WERI-Rb-1 (cell line): ENCODE data around the gene CNTN5.

ENCODE experiments used
- DNase-seq: peaks from one replicate; pipeline ENCODE4 v3.0.0-alpha.2; 2020
- H3K27ac ChIP-seq: fragments of 250-450 bp; sonication (Bioruptor Pico); 2 replicates; pipeline ENCODE4 v1.5.1; 2020; ENCODE audit warnings: mild to moderate bottlenecking, moderate library complexity
- H3K27me3 ChIP-seq: fragments of 250-450 bp; sonication (Bioruptor Pico); 2 replicates; pipeline ENCODE4 v1.5.1; 2021; ENCODE audit warnings: mild to moderate bottlenecking, low read depth, moderate library complexity; ENCODE audit not compliant: insufficient read depth, severe bottlenecking
- H3K36me3 ChIP-seq: fragments of 250-450 bp; sonication (Bioruptor Pico); 2 replicates; pipeline ENCODE4 v1.5.1; 2020; ENCODE audit warnings: mild to moderate bottlenecking, moderate library complexity
- H3K4me3 ChIP-seq: 2 replicates; pipeline ENCODE4 v1.5.1; 2011; ENCODE audit warnings: low read depth, mild to moderate bottlenecking, control low read depth, low read length
- H3K9me3 ChIP-seq: fragments of 250-450 bp; sonication (Bioruptor Pico); 2 replicates; pipeline ENCODE4 v1.5.1; 2021; ENCODE audit warnings: mild to moderate bottlenecking, moderate library complexity; ENCODE audit not compliant: severe bottlenecking
- CTCF ChIP-seq: IDR thresholded peaks from 2 replicates; pipeline ENCODE4 v1.5.1; 2011; ENCODE audit warnings: low read depth, mild to moderate bottlenecking, control low read depth, inconsistent platforms, low read length

Gene CNTN5

DNA sequence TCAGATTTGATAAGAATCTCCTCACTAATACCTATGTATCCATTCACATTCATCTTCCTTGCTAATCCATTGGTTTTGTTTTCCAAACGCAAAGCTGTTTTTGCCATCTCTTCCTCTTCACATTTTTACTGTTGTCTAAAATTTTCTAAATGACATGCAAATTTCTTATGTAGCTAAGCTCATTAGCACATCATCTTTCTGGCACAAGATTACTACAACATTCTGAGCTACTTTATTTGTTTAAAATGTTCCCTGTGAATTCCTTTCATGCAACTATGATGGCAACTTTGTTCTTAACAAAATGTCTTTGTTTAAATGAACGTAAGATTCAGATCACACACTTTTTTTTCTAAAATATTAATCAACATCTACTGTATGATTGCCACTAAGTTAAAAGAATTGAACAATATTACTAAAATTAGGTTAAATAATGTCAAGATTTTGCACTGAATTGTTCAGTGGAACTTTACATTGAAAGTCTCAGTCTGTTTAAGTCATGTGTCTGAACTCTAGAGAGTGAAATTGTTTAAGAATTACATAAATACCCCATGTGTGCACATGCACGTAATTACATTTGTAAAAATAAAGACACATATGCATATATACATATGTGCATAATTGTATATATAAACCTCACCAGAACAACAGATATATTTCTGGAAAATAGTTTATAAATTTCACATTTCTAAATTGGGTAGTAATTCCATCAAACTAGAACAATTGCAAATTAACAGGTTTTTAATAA, 688.4 kb downstream of the CNTN5 start:
- no peak for TF ChIP-seq CTCF
- Histone ChIP-seq H3K9me3 (no peaks in the 10 kb centered on the region), H3K36me3 (no peaks in the 10 kb centered on the region)

DNA sequence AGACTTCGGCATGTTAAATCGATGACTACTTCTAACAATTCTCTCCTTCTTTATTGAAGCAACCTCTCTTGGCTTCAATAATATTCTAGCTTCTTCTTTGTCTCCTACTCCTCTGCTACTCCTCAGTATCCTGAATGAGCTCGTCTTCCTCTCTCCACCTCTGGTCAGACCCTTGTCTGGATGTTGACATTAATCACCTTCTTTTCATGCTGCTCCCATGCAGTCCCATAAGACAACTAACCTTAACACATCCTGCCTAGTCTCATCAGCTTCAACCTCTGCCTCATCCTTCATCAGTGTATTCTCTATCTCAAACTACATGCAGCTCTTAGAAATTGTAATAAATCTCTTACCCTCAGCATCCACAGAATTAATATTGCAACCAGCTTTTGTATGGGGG, 695.6 kb downstream of the CNTN5 start:
- Histone ChIP-seq H3K27ac (no peak overlapping the region), H3K4me3 (no peak overlapping the region), H3K27me3 (no peaks in the 10 kb centered on the region), H3K9me3 (no peaks in the 10 kb centered on the region), H3K36me3 (no peaks in the 10 kb centered on the region)
- DNase-seq: no peak
- no peak for TF ChIP-seq CTCF

More for the DNA sequence above, 688.4 kb downstream of the CNTN5 start:
- no peak for DNase-seq
- Histone ChIP-seq H3K4me3 (no peak overlapping the region), H3K27ac (no peak overlapping the region), H3K27me3 (no peaks in the 10 kb centered on the region)

DNA sequence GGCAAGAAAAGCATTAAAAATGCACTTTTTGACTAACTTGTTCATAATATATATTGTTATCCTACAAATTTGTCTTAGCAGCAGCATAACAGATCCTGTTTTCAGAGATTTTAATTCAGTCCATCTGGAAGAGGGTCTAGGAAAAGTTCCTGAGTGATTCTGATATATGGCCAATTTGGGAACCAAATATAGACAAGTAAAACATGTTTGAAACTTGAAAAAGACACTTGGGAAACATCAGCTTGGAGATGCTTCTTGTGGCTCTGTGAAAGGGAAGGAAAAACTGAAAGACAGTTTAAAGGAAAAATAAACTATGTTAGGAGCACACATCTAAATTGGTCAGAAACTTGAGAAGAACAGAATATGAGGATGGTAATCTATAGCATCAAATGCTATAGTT, 697.5 kb downstream of the CNTN5 start:
- no peaks in the 10 kb centered on the region for H3K27me3 ChIP-seq
- H3K27ac ChIP-seq: no peak overlapping the region
- DNase-seq: no peak
- no peak overlapping the region for H3K4me3 ChIP-seq
- no peak for TF ChIP-seq CTCF
- no peaks in the 10 kb centered on the region for H3K36me3 ChIP-seq
- H3K9me3 ChIP-seq: no peaks in the 10 kb centered on the region

GRCh38 chr11:99739464-99740089, 718.8 kb downstream of the CNTN5 start:
- peak; percentile 13 for DNase-seq
- no peak overlapping the region for H3K27ac ChIP-seq
- no peak overlapping the region for H3K4me3 ChIP-seq
- no peaks in the 10 kb centered on the region for H3K36me3 ChIP-seq
- H3K9me3 ChIP-seq: no peaks in the 10 kb centered on the region
- TF ChIP-seq CTCF: peak; percentile 23; the same call in 1 of the 2 replicates
- H3K27me3 ChIP-seq: no peaks in the 10 kb centered on the region

- Histone ChIP-seq H3K9me3 (no peaks in the 10 kb centered on the region), H3K4me3 (no peak overlapping the region), H3K27me3 (no peaks in the 10 kb centered on the region), H3K27ac (no peak overlapping the region), H3K36me3 (no peaks in the 10 kb centered on the region)
- TF ChIP-seq CTCF: no peak
- DNase-seq: no peak
These were observed 721.8 kb downstream of the CNTN5 start for GRCh38 chr11:99742501-99742900.
